ENCODE results near the gene ITPR3.
"Not testable (repeated sequence)": the region's sequence is repeated elsewhere in the genome, so short reads cannot be mapped to it uniquely, and the experiment has no call there.

Gene ITPR3

GRCh38 chr6:33591424-33592032, 29.6 kb upstream of the ITPR3 start:
- no peak for DNase-seq

- no peak for DNase-seq
Observed at GRCh38 chr6:33592280-33592594, 28.9 kb upstream of the ITPR3 start.

GRCh38 chr6:33592595-33593413, 28.3 kb upstream of the ITPR3 start:
- DNase-seq, result peak; percentile 53

- no peak for DNase-seq
Observed at GRCh38 chr6:33593414-33593727, 27.8 kb upstream of the ITPR3 start.

GRCh38 chr6:33595001-33595846, 25.9 kb upstream of the ITPR3 start:
- DNase-seq, result no peak

GRCh38 chr6:33596894-33597293, 24.2 kb upstream of the ITPR3 start:
- DNase-seq, result not testable (repeated sequence)

- no peak for DNase-seq
Observed at GRCh38 chr6:33597551-33598322, 23.4 kb upstream of the ITPR3 start.

GRCh38 chr6:33599413-33599938, 21.6 kb upstream of the ITPR3 start:
- DNase-seq, result no peak

GRCh38 chr6:33600761-33601160, 20.4 kb upstream of the ITPR3 start:
- no peak for DNase-seq

- DNase-seq, result no peak
Observed at GRCh38 chr6:33602180-33602579, 18.9 kb upstream of the ITPR3 start.

GRCh38 chr6:33604941-33605854, 15.9 kb upstream of the ITPR3 start:
- DNase-seq, result no peak

GRCh38 chr6:33606642-33607041, 14.5 kb upstream of the ITPR3 start:
- no peak for DNase-seq

GRCh38 chr6:33607126-33607783, 13.9 kb upstream of the ITPR3 start:
- no peak for DNase-seq

- DNase-seq, result peak; percentile 41
Observed at GRCh38 chr6:33607784-33608161, 13.3 kb upstream of the ITPR3 start.

GRCh38 chr6:33609019-33609418, 12.1 kb upstream of the ITPR3 start:
- DNase-seq, result no peak

- no peak for DNase-seq
Observed at GRCh38 chr6:33609528-33609927, 11.6 kb upstream of the ITPR3 start.

- DNase-seq, result no peak
Observed at GRCh38 chr6:33610067-33610466, 11.1 kb upstream of the ITPR3 start.

- DNase-seq, result no peak
Observed at GRCh38 chr6:33610779-33611732, 10.1 kb upstream of the ITPR3 start.

- no peak for DNase-seq
Observed at GRCh38 chr6:33613146-33613794, 7.9 kb upstream of the ITPR3 start.

- no peak for DNase-seq
Observed at GRCh38 chr6:33613795-33614168, 7.3 kb upstream of the ITPR3 start.

All from activated CD4-positive, alpha-beta T cell treated with anti-CD3 and anti-CD28 coated beads, Interleukin-2, amount 50 U/mL, for 1 hour (primary cell).